Activated T-cell treated with anti-CD3 and anti-CD28 coated beads for 4 hours (primary cell): ENCODE data around the gene KLHL1.

Source experiments
- DNase-seq: peaks from one replicate; pipeline ENCODE4 v3.0.0-alpha.2; 2020

The KLHL1 gene

GRCh38 chr13:70014337-70014736, 93.9 kb downstream of the KLHL1 start:
- no peak for DNase-seq

GRCh38 chr13:69999875-70000274, 108.4 kb downstream of the KLHL1 start:
- DNase-seq = no peak

- DNase-seq = no peak
Observed at GRCh38 chr13:69997061-69997460, 111.2 kb downstream of the KLHL1 start.

GRCh38 chr13:69980799-69981198, 127.5 kb downstream of the KLHL1 start:
- no peak for DNase-seq

GRCh38 chr13:69975496-69975895, 132.8 kb downstream of the KLHL1 start:
- DNase-seq = no peak

GRCh38 chr13:69970520-69970919, 137.7 kb downstream of the KLHL1 start:
- DNase-seq = no peak

- no peak for DNase-seq
Observed at GRCh38 chr13:69959046-69959445, 149.2 kb downstream of the KLHL1 start.

- DNase-seq = no peak
Observed at GRCh38 chr13:69956839-69957238, 151.4 kb downstream of the KLHL1 start.

- no peak for DNase-seq
Observed at GRCh38 chr13:69956349-69956748, 151.9 kb downstream of the KLHL1 start.

GRCh38 chr13:69955271-69955670, 153.0 kb downstream of the KLHL1 start:
- DNase-seq = no peak

- no peak for DNase-seq
Observed at GRCh38 chr13:69951412-69951811, 156.8 kb downstream of the KLHL1 start.

- DNase-seq = no peak
Observed at GRCh38 chr13:69950160-69950559, 158.1 kb downstream of the KLHL1 start.

GRCh38 chr13:69948016-69948415, 160.2 kb downstream of the KLHL1 start:
- no peak for DNase-seq

- no peak for DNase-seq
Observed at GRCh38 chr13:69947582-69947981, 160.7 kb downstream of the KLHL1 start.

GRCh38 chr13:69946511-69946910, 161.7 kb downstream of the KLHL1 start:
- DNase-seq = no peak

- no peak for DNase-seq
Observed at GRCh38 chr13:69935043-69935442, 173.2 kb downstream of the KLHL1 start.

- DNase-seq = no peak
Observed at GRCh38 chr13:69928262-69928661, 180.0 kb downstream of the KLHL1 start.

- no peak for DNase-seq
Observed at GRCh38 chr13:69921156-69921555, 187.1 kb downstream of the KLHL1 start.

GRCh38 chr13:69912630-69913029, 195.6 kb downstream of the KLHL1 start:
- no peak for DNase-seq

- no peak for DNase-seq
Observed at GRCh38 chr13:69910800-69911199, 197.5 kb downstream of the KLHL1 start.

- DNase-seq = no peak
Observed at GRCh38 chr13:69904784-69905183, 203.5 kb downstream of the KLHL1 start.

- no peak for DNase-seq
Observed at GRCh38 chr13:69903081-69903480, 205.2 kb downstream of the KLHL1 start.

- DNase-seq = no peak
Observed at GRCh38 chr13:69882451-69882850, 225.8 kb downstream of the KLHL1 start.

GRCh38 chr13:69879936-69880335, 228.3 kb downstream of the KLHL1 start:
- no peak for DNase-seq

- DNase-seq = no peak
Observed at GRCh38 chr13:69872321-69873047, 235.8 kb downstream of the KLHL1 start.
